Measurements from ENCODE around the gene ZNF467.

- TF ChIP-seq CTCF (IDR thresholded peaks at IDR 0.05; ENCODE audit: insufficient read depth, low read length) = no peak
- no peak for TF ChIP-seq SPI1 (IDR thresholded peaks at IDR 0.05; ENCODE audit: borderline replicate concordance, low read depth)
- no peak for TF ChIP-seq POLR2AphosphoS5 (IDR thresholded peaks at IDR 0.05; ENCODE audit: low read depth)
- no peak for TF ChIP-seq GABPA (IDR thresholded peaks at IDR 0.05; ENCODE audit: low read depth)
- TF ChIP-seq, protein P1, sequence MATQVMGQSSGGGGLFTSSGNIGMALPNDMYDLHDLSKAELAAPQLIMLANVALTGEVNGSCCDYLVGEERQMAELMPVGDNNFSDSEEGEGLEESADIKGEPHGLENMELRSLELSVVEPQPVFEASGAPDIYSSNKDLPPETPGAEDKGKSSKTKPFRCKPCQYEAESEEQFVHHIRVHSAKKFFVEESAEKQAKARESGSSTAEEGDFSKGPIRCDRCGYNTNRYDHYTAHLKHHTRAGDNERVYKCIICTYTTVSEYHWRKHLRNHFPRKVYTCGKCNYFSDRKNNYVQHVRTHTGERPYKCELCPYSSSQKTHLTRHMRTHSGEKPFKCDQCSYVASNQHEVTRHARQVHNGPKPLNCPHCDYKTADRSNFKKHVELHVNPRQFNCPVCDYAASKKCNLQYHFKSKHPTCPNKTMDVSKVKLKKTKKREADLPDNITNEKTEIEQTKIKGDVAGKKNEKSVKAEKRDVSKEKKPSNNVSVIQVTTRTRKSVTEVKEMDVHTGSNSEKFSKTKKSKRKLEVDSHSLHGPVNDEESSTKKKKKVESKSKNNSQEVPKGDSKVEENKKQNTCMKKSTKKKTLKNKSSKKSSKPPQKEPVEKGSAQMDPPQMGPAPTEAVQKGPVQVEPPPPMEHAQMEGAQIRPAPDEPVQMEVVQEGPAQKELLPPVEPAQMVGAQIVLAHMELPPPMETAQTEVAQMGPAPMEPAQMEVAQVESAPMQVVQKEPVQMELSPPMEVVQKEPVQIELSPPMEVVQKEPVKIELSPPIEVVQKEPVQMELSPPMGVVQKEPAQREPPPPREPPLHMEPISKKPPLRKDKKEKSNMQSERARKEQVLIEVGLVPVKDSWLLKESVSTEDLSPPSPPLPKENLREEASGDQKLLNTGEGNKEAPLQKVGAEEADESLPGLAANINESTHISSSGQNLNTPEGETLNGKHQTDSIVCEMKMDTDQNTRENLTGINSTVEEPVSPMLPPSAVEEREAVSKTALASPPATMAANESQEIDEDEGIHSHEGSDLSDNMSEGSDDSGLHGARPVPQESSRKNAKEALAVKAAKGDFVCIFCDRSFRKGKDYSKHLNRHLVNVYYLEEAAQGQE (IDR thresholded peaks at IDR 0.05; ENCODE audit: insufficient replicate concordance, low read depth) = no peak
These were observed 6.1 kb upstream of the ZNF467 start for GRCh38 chr7:149779502-149779805.
